DND-41 (cell line): ENCODE data around the gene SNX19.

Experiments used
- EZH2 ChIP-seq: IDR thresholded peaks from 3 replicates; pipeline ENCODE4 v1.6.1; 2012; ENCODE audit warnings: borderline replicate concordance, low read depth, mild to moderate bottlenecking, moderate library complexity, low read length, inconsistent platforms; ENCODE audit not compliant: severe bottlenecking
- TF ChIP-seq, protein P1 (sequence below): IDR thresholded peaks from 2 replicates; pipeline ENCODE4 v1.5.1; 2012; ENCODE audit warnings: borderline replicate concordance, low read length, moderate library complexity, mild to moderate bottlenecking; ENCODE audit not compliant: poor library complexity, severe bottlenecking; ENCODE audit errors: extremely low read depth

DNA sequence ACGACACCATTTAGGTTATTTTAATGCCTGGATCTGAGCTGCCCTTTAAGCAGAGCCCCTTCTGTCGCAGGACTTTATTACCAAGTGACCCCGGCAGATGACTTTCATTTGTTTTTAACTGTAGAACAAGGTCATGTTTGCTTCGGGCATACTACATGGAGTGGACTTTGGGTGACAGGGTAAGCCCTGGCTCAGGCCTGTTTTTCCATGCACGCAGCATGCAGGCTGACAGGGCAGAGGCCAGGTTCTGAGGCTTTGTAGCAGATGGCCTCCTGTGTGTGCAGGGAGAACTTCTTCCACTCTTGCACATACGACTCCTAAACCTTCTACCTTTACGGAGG is 50.5 kb downstream of the SNX19 start:
- TF ChIP-seq, protein P1, sequence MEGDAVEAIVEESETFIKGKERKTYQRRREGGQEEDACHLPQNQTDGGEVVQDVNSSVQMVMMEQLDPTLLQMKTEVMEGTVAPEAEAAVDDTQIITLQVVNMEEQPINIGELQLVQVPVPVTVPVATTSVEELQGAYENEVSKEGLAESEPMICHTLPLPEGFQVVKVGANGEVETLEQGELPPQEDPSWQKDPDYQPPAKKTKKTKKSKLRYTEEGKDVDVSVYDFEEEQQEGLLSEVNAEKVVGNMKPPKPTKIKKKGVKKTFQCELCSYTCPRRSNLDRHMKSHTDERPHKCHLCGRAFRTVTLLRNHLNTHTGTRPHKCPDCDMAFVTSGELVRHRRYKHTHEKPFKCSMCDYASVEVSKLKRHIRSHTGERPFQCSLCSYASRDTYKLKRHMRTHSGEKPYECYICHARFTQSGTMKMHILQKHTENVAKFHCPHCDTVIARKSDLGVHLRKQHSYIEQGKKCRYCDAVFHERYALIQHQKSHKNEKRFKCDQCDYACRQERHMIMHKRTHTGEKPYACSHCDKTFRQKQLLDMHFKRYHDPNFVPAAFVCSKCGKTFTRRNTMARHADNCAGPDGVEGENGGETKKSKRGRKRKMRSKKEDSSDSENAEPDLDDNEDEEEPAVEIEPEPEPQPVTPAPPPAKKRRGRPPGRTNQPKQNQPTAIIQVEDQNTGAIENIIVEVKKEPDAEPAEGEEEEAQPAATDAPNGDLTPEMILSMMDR = no peak
- TF ChIP-seq EZH2 = no peak
